Renal pelvis (tissue), 4 donors: Measurements from ENCODE around the gene TRDMT1. TPM values are rescaled to one million over a fixed set of nuclear protein-coding genes. Genes with fewer than 3 reads are reported as not detected.

Source experiments
- DNase-seq: peaks from one replicate; pipeline ENCODE4 v3.0.0-alpha.2; 2013
- polyA plus RNA-seq, 3 donors: library from polyadenylated mRNA; unstranded; fragments of 120-200 nt; gene quantifications; one replicate each; pipeline ENCODE4 v1.2.1, GENCODE V29; 2013; ENCODE audit not compliant: insufficient read length in 3 of 3

Gene TRDMT1
- polyA plus RNA-seq, 3 donors: 9.0 to 12.9 (median 10.9) TPM

DNA sequence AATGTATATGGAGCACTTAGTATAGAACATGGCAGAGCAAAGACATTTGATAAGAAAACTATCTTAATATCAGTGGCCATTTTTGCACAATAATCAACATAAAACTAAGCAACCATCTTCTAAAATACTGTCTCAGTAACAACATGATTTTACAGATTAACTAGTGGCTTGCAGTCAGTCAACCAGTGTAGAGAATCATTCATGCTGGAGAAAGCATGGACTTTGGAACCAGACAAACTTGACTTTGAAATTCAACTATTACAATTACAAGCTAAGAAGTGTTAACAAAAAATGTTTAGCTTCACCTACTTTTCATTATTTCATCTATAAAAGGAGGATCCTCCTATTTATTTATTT is 99.6 kb downstream of the TRDMT1 start:
- DNase-seq: no peak

- no peak for DNase-seq
Measured at GRCh38 chr10:17101257-17101909, 100.1 kb downstream of the TRDMT1 start.

DNA sequence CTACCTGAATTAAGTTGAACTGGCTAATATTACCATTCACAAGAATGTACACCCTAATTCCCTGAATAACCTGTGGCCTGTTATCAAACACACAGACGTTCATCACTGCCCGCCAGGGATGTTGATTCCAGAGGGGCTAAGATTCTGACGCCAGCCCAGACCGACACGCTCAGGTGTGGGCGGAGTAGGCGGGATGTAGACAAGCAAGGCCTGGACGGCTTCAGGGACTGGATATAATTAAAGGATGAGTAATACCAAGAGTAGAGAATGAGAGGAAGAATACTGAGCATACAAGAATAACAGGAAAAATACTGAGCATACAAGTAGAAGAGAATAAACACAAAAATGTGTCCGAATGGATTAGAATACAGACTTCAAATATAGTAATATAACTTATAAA is 100.9 kb downstream of the TRDMT1 start:
- DNase-seq: no peak

DNA sequence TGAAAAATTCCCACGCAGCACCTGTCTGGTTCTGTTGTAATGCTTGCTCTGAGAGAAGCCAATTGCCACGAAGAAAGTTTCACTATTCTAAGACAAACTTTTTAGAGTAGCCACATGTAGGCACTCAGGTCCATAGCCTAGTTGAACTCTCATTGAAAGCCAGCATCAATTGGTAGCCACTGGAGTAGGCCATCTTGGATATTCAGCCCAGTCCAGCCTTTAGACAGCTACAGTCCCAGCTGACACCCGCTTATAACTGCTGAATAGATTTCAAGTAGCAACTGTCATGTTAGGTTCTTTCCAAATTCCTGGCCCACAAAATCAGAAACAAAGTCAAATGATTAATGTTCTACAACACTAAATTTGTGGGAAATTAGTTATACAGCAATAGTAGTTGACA is 103.5 kb downstream of the TRDMT1 start:
- no peak for DNase-seq

Other genes with a start within 250 kb of the TRDMT1 start
- gene CUBN, start 71.9 kb downstream of the TRDMT1 start, polyA plus RNA-seq: 100 to 1,000 TPM; 170 to 263 (median 254) TPM
- gene VIM, start 26.6 kb upstream of the TRDMT1 start, polyA plus RNA-seq: 1,000 to 10,000 TPM; 1,123 to 1,535 (median 1,312) TPM